ENCODE results near the gene MRFAP1L1.

DNA sequence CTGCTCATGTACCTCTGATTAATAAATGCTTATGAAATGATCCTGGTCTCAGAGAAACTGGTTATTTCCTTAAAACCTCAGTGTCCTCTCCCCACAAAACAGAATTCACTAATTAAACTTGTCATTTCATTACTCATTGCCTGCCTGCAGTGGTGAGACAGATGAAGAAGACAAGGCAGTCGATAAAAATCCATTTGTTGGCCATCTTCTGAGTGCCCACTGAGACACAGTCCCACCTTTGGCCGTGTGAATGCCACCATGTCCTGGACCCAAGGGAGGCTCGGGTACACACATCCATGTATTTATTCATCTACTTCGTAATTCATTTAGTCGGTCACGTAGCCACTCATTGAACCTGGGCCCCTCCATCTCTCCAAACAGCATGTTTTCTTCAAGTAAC, 12.5 kb downstream of the MRFAP1L1 start:
- TF ChIP-seq POLR2A (IDR thresholded peaks at IDR 0.05) (no peak), CTCF (IDR thresholded peaks at IDR 0.05) (no peak), EP300 (IDR thresholded peaks at IDR 0.05) (no peak)
